ENCODE data around the gene TNPO3.

DNA sequence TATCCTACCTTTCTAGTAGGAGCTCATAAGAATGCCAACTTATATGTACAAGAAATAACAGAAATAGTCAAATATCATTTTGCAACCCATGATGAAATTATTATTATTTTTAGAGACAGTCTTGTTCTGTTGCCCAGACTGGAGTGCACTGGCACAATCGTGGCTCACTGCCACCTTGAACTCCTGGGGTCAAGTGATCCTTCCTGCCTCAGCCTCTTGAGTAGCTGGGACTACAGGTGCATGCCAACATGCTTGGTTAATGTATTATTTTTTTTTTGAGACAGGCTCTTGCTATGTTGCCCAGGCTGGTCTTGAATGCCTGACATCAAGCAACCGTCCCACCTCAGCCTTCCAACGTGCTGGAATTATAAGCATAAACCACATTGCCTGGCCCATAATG lies 44.8 kb downstream of the TNPO3 start:
- TF ChIP-seq, protein P1, sequence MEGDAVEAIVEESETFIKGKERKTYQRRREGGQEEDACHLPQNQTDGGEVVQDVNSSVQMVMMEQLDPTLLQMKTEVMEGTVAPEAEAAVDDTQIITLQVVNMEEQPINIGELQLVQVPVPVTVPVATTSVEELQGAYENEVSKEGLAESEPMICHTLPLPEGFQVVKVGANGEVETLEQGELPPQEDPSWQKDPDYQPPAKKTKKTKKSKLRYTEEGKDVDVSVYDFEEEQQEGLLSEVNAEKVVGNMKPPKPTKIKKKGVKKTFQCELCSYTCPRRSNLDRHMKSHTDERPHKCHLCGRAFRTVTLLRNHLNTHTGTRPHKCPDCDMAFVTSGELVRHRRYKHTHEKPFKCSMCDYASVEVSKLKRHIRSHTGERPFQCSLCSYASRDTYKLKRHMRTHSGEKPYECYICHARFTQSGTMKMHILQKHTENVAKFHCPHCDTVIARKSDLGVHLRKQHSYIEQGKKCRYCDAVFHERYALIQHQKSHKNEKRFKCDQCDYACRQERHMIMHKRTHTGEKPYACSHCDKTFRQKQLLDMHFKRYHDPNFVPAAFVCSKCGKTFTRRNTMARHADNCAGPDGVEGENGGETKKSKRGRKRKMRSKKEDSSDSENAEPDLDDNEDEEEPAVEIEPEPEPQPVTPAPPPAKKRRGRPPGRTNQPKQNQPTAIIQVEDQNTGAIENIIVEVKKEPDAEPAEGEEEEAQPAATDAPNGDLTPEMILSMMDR (IDR thresholded peaks at IDR 0.05 in 2 of 3, conservative IDR thresholded peaks at IDR 0.05 in 1 of 3; ENCODE audit: control insufficient read depth in 2 of 3, extremely low read depth in 1 of 3, insufficient read depth in 1 of 3, low read depth in 3 of 3, low read length in 3 of 3), result no peak
- TF ChIP-seq, protein P2, sequence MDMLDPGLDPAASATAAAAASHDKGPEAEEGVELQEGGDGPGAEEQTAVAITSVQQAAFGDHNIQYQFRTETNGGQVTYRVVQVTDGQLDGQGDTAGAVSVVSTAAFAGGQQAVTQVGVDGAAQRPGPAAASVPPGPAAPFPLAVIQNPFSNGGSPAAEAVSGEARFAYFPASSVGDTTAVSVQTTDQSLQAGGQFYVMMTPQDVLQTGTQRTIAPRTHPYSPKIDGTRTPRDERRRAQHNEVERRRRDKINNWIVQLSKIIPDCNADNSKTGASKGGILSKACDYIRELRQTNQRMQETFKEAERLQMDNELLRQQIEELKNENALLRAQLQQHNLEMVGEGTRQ (IDR thresholded peaks at IDR 0.05; ENCODE audit: borderline replicate concordance, low read depth, low read length), result no peak
- TF ChIP-seq POLR2AphosphoS5 (IDR thresholded peaks at IDR 0.05; ENCODE audit: low read length), result no peak
- no peak for TF ChIP-seq FOXM1 (IDR thresholded peaks at IDR 0.05; ENCODE audit: low read depth, low read length)
- no peak for TF ChIP-seq EGR1 (IDR thresholded peaks at IDR 0.05; ENCODE audit: borderline replicate concordance in 1 of 2, low read depth in 2 of 2, low read length in 2 of 2)
- TF ChIP-seq EP300 (IDR thresholded peaks at IDR 0.05; ENCODE audit: borderline replicate concordance in 1 of 2, control insufficient read depth in 1 of 2, low read depth in 2 of 2, low read length in 2 of 2), result no peak
- TF ChIP-seq, protein P3, sequence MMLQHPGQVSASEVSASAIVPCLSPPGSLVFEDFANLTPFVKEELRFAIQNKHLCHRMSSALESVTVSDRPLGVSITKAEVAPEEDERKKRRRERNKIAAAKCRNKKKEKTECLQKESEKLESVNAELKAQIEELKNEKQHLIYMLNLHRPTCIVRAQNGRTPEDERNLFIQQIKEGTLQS (IDR thresholded peaks at IDR 0.05; ENCODE audit: borderline replicate concordance, extremely low read depth, low read depth, low read length), result no peak
- TF ChIP-seq TARDBP (IDR thresholded peaks at IDR 0.05; ENCODE audit: borderline replicate concordance), result no peak
